AML-193 (cell line): ENCODE data around the gene KLHDC7B.

ENCODE experiments used
- DNase-seq, 2 experiments: peaks; one replicate each; lab custom pipeline; 2025; lab: John Stamatoyannopoulos, UW

Gene KLHDC7B

GRCh38 chr22:50595189-50595588 lies 49.5 kb downstream of the KLHDC7B start:
- DNase-seq, result no peak

GRCh38 chr22:50597097-50597496 lies 51.4 kb downstream of the KLHDC7B start:
- no peak for DNase-seq

- DNase-seq, result no peak
Measured at GRCh38 chr22:50599816-50600455, 54.2 kb downstream of the KLHDC7B start.

GRCh38 chr22:50600538-50600937 lies 54.8 kb downstream of the KLHDC7B start, which contains the start of gene MAPK8IP2:
MAPK8IP2 (plus strand) TSS chr22:50600793; CDS start chr22:50600819, 26 bp downstream.
- no peak for DNase-seq
